GM19035 (cell line): ENCODE results near the gene CNIH3.

Experiments
- ATAC-seq: cut with Tn5 transposase; IDR thresholded peaks from one replicate; pipeline ENCODE4 v1.9.1; 2021; ENCODE audit not compliant: unreplicated experiment

CNIH3 gene

DNA sequence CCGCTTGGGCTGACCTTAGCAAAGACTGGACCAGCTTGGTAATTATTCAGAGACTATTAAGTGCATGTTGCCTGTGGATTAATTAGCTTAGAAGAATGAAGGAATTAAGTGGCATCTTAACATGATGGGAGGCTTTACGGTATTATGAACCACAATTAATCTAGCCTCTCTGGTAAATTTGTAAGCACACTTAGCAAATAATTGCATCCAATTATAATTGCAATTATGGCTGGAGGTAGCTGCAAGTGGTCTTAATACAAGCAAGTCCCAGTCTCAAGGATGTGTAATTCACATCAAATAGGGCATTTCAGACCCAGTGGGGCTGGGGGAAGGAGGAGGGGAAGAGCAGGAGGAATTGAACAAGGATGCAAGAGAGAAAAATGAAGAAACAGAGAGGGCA lies 151.6 kb downstream of the CNIH3 start:
- no peak for ATAC-seq

GRCh38 chr1:224768971-224769370 lies 152.9 kb downstream of the CNIH3 start:
- ATAC-seq, result no peak

DNA sequence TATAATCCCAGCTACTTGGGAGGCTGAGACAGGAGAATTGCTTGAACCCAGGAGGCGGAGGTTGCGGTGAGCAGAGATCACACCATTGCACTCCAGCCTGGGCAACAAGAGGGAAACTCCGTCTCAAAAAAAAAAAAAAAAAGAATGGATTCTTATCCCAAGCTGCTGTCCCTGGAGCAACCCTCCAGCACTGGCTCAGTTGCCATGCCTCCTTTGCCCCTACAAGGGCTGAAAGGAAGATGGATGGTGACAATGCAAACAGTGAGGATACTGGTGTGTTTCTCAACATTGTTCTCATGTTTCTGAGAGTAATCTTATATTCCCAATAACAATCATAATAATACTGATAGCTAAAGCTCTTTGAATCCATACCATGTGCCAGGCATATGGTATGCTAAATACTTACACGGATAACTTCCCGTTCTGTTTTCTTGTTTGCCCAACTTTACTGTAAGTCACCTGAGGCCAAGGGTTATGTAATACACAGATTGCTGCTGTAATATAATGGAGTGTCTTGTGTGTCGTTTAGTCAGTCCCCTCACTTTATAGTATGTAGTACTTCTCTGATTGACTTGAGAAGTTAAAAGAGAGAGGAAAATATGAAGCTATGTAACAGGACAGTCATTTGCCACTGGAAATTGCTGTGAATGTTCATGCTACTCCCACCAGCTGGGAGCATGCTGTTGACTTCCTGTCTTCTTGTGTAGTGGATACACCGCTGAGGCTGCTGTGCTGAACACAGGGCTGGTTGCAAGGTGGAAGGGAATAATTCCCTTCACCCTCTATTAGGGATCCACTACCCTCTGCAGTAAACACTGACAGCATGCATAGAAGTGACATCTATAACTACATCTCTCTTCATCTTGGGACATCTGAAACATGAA lies 153.6 kb downstream of the CNIH3 start:
- no peak for ATAC-seq

GRCh38 chr1:224770336-224770693 lies 154.2 kb downstream of the CNIH3 start:
- ATAC-seq, result no peak

DNA sequence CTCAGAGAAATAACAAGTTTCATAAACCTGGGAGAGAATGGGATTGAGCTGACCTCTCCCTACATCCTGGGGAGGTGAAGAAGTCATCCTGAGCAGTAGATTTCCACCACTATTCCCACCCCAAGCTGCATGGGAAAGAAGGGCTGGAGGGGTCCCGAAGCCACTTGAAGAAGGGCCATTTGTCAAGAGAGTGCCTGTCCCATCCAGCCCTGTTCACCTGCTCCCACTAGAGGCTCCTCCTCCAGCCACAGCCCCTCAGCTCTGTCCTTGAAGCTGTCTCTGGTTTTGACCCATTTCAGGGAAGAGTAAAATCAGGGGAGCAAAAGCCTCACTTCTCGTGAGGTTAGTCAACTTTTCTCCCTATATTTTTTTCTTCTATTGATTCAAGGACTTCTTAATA lies 157.5 kb downstream of the CNIH3 start:
- ATAC-seq, result no peak

DNA sequence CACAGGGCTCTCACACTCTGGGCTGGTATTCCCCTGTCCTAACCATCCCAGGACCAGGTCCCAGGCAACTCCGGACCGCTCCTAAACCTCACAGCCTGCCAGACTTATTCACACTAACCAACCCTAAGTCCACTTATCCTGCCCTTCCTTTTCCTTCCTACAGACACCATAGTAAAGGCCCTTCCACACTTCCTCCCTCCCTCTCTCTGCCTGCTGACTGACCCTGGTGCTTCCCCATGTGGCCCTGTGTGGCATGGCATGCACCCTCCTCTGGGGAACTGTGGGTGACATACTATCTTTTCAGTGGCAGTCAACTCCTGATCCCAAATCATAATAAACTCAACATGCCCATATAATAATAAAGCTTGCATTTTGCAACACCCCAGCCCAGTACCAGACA lies 158.3 kb downstream of the CNIH3 start:
- ATAC-seq, result peak; percentile 63

DNA sequence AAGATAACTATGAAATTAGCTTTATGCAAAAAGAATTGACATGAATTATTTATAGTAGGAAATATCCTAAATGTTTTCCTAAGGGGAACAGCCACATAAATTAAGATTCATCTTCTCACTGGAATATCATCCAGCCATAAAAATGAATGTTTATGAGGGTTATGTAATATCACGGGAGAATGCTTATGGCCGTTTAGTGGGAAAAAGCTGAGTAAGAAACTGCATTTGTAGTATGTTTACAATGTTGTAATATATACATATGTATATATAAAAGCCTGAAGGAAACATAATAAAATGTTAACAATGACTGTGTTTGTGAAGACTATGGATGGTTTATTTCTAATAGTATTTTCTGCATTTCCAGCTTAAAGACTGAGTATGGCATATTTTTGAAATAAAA lies 161.1 kb downstream of the CNIH3 start:
- ATAC-seq, result no peak

- ATAC-seq, result no peak
These were observed 163.4 kb downstream of the CNIH3 start for GRCh38 chr1:224779536-224779935.

DNA sequence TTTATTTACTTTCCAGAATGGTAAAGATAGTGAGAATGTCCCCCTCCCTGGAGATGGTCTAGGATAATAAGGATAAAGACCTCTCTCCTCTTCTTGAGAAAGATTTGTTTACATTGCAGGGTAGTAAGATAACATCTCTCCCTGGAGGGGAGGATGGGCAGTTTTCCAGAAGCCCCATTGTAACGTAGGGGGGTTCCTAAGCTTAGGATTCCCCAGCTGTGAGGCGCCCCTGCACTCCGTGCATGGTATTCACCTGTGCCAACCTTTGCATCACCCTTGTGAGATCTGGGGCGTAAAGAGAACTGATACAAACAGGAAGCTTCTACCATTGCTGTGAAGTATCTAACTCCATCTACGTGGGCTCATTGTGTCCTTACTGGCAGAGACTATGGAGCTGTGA lies 164.6 kb downstream of the CNIH3 start:
- no peak for ATAC-seq

GRCh38 chr1:224781800-224782199 lies 165.7 kb downstream of the CNIH3 start:
- peak; percentile 39 for ATAC-seq

- peak; percentile 13 for ATAC-seq
These were observed 166.3 kb downstream of the CNIH3 start for GRCh38 chr1:224782281-224783000.

DNA sequence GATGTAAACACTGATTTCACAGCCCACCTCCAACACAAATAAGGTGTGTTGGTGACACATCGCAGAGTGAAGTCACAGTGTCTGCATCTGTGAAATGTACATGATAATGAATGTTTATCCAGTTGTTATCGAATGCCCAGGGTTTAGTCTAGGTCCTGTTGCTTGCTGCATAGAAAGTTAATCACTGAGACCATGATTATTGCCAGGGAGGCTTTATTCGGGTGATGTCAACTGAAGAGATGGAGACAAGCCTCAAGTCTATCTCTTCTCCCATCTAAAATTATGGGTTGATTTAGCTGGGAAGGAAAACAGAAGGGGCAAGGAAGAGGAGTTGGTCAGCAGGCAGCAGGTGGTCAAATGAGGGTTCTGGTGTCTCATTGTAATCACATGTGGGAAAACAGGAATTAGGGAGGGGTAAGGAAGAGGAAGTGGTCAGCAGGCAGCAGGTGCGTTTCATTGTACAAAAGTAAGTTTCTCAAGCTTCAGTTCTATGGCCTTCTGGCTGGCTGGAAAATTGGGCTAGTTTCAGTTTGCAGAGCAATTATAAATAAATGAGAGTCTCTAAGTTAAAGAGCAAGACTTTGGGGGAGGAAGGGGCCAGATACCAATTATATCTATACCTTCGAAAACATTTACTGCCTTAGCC lies 167.0 kb downstream of the CNIH3 start:
- peak; percentile 55 for ATAC-seq

DNA sequence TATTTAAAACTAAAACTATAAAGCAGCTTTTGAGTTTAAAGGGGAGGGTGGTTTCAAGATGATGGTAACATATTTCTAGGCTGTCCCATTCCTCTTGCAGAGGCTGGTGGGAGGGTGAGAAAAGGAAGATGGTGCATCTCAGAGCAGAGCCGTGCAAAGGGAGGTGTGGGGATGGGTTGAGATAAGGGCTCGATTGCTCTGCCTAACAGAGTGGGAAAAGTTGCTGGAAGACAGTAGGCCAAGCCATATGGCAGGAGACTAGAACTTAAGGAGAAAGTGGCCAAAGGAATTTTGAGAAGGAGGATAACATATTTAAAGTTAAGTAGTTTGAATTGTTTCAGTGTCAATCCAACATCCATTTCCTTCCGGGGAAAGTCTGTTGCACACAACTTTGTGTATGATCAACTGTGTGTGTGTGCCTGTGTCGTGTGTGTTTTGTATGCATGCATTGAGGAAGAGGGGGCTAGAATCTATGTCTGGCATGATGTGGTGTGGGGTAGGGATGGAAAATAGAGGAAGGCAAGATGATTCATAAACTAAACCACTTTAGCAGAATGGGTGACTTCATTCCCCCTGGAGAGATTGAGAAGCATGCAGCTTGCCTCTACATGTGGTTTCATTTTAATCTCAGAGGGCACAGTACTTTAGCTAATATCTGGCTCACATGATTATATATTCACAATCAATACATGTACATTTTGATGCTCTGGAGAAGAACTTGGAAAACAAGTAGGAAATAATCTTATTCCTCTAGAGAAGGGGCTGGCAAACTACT lies 168.3 kb downstream of the CNIH3 start:
- ATAC-seq, result no peak

DNA sequence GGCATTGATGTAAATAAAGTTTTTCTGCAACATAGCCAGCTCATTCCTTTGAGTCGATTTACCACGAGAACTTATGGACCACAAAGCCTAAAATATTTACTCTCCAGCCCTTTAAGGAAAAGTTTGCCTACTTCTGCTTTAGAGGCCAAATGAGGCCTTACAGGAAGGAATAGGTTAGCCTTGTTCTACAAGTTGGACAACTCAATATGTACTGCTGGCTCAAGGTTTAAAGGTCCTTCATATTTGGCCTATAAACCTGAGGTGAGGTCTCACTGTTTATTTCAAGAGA lies 168.9 kb downstream of the CNIH3 start:
- ATAC-seq, result no peak

DNA sequence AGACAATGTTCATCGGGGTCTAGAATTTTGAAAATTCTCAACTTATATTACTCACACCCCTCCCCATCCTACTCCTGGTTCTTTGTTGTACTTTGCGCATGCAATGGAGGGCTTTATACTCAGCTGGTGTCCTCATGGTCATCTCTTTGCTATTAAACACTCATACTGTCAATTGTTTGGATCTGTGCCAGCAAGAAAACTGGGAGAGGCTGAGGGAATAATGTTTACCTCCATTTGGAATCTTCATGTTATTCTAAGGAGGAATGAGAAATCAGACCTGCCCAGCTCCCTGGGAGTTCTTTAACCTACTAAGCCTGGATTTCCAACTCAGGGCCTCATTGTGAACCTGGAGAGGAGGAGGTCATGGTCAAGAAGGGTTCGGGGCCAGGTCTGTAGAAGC lies 169.5 kb downstream of the CNIH3 start:
- ATAC-seq, result no peak

GRCh38 chr1:224786533-224787250 lies 170.6 kb downstream of the CNIH3 start:
- ATAC-seq, result no peak

DNA sequence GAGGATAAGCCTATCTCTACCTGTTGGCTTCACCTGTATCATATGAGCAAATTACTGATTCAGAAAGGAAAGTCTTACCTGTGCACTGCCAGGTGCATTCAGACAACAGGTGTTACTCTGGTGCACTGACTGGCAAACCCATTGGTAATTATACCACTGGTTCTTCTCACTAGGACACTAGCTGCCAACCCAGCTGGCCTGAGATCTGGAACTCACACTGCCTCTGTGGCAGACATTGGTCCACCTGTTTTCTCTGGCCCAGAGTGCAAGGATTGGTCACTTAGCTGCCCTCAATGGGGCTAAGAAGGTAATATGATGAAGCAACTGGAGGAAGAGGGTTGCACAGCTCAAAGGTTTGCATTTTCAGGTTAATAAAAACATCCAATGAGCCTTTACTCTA lies 173.2 kb downstream of the CNIH3 start:
- ATAC-seq, result no peak
